Activated T-helper 1 cell treated with Interleukin-2 at 50 U/mL for 16 hours (primary cell): ENCODE results near the gene SHISA7.
"Not testable (repeated sequence)": the region's sequence is repeated elsewhere in the genome, so short reads cannot be mapped to it uniquely, and the experiment has no call there.

Source experiments
- DNase-seq: peaks from one replicate; pipeline ENCODE4 v3.0.0-alpha.2; 2020; ENCODE audit warnings: low read depth

SHISA7 gene

DNA sequence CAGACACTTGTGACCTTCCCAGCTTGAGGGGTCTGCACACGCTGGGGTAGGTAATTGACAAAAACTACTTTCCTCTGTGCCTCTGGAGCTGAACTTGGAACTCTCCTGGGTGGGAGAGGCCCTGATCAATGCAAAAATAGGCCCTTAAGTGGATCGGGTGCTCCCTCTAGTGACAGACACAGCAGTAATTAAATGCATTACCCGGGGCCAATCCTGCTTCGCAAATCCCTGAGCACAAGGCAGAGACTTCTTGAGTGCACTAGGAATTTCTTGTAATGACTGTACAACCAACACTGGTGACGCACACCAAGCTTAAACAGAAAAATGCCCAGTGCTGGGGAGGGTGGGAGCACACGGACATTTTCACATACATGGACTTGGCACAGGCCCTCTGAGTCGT lies 24.9 kb downstream of the SHISA7 start:
- DNase-seq: no peak

DNA sequence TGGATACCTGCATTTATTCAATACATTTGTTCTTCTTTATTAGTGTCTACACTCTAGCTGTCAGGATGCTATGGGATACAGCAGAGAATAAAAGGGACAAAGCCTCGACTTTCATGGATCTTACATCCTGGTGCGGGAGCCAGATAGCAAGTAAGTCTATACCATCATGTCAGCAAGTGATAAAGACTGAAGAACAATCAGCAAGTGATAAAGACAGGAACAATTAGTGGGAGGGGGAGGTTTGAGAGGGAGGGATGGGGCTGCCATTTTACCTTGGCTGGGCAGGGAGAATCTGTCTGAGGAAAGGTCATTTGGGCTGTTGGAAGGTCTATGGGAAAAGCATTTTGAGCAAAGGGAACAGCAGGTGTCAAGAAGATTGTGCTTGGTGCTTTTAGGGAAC lies 32.9 kb downstream of the SHISA7 start:
- no peak for DNase-seq

GRCh38 chr19:55409179-55409578 lies 33.9 kb downstream of the SHISA7 start:
- not testable (repeated sequence) for DNase-seq

DNA sequence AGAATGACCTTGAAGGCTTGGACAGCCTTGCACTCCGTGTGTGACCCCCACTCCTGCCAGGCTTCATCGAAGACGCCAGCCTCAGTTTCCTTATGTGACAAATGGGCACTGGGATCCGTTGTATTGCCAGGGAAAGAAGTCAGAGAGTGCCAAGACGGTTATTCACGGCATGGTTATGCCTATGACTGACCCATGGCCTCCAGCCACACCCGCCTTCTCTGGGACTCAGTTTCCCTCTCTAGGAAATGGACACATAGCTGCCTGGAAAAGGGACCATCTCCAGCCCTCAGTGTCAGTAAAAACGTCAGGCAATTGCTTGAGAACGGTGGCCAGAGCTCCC lies 34.6 kb downstream of the SHISA7 start:
- DNase-seq: no peak

DNA sequence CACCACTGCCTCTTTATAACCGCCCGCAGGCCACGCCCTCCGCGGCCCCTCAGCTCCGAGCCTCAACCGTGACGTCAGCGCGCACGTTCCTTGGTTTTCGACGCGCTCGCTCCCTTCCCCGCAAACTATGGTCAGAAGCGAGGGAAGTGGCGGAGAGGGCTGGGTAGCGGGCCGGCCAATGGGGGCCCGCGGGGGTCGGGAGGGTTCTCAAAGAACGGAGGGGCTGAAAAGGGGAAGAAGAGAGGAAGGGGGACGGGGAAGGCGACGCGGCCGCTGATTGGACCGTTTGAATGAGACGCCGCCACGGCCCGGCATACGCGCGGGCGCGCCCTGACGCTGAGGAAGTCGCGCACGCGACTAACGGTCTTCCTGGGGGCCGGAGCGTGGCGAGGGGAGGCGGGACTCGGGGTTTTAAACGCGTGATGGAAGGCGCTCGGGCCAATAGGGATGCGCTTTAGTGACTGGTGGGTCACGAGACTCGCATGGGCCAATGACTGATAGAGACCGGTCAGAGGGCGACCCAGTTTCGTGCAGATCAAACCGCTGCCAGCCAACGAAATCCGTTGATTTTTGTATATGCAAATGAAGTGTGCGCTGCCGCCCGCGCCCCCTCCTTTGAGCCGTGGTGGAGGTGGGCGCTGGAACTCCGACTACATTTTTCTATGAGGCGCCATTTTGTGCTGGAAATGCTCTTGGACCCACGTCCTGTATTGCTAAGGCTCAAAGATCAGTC lies 35.1 kb downstream of the SHISA7 start:
- DNase-seq: peak; percentile 93

GRCh38 chr19:55407550-55407799 lies 35.6 kb downstream of the SHISA7 start, which contains the start of gene UBE2S:
TSS of gene UBE2S (minus strand) at chr19:55407788. CDS start at chr19:55407589, 199 bp downstream.
- DNase-seq: not testable (repeated sequence)

DNA sequence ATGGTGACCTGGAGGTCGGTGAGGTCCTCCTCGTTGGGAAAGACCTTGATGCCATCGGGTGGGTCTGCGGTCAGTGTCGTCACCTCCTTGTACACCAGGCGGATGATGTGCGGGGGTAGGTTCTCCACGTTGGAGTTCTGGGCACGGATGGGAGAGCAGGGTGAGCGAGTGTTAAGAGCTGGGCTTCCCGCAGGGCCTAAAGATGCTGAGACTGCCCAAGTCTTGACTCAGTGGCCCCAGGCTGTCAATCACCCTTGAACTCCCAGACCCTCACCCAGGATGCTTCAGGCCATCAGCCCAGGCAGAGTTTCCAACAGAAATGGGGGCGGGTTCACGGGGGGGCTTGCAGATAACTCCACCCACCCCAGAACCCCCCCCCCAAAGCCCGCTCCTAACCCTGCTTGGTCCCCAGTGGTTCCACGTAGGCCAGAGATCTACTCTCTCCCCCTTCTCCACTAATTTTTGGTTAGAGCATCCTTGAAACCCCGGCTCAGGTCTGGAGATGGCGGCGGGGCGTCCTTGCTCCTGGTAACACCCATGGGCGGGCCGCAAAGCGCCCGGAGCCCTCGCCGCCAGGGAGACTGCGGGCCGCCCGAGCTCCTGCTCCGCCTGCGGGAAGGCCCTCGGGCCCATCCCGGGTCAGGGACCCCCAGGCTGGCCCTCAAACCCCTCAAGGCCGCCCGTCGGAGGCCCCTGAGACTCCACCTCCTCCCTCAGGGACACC lies 36.1 kb downstream of the SHISA7 start:
- no peak for DNase-seq

GRCh38 chr19:55406091-55406825 lies 36.8 kb downstream of the SHISA7 start:
- no peak for DNase-seq

- no peak for DNase-seq
Observed at GRCh38 chr19:55405638-55406037, 37.5 kb downstream of the SHISA7 start.

DNA sequence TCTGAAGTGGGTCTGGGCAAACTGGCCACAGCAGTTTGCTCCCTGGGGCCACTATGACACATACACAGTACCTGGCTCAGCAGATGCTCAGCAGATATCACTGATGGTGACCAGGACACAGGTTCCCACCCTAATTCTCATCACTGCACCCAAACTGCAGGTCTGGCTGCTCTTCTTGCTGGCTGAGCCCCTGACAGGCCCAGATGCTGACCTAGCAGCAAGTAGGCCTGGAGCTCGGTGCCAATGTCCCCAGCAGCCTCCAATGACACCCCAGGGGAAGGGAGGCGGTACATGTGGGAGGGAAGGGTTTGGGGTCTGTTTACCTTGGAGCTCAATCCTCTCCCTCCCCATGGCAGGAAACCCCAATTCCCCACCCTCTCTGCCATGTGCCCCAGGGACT lies 40.6 kb downstream of the SHISA7 start:
- DNase-seq: no peak

DNA sequence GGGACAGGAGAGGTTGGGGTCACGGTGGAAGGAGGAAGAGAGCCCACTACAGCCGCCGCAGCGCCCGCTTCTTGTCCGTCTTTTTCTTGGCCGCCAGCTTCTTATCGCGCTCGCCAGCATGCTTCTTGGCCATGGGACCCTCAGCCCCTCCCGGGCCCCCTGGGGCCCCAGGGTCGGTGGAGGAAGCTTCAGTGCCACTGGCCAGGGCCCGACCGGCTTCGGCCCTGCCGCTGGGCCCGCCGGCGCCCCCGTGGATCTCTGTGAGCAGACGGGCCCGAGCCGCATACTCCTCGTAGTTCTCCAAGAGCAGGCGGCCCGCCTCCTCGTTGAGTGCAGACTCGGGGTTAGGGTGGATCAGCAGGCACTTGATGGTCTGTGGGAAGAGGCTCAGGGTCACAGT lies 41.7 kb downstream of the SHISA7 start:
- not testable (repeated sequence) for DNase-seq

DNA sequence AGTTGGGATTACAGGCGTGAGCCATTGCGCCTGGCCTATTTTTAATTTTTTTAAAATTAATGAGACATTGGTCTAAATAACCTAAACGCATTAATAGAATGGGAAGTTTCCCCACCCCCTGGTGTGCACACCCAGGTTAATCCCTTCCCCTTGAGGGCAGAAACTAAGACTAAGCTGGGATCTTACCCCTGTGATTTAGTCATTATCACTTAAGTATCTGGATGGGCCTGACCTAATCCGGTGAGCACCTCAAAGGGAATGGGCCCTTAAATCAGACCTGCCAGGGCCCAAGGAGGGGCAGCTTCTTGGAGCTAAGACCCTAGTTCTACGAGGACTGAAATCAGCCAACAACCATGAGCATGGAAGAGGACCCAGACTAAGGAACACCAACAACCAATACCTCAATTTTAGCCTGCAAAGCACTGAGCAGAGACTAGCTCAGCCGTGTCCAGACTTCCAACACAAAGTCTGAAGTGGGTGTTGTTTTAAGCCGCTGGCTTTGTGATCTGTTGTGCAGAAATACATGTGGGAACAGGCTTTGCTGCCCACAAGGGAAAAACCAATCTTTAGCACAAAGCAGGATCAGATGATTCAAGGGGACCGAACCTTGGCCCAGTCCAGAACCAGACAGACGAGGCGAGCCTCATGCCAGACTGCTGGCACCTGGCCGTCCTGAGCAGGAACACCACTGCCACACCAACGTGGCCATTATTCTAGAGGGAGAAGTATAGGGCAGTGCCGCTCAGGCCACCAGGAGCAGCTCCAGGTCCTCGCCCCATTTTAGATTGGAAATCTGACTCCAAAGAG lies 42.6 kb downstream of the SHISA7 start:
- DNase-seq: no peak

- no peak for DNase-seq
Observed at GRCh38 chr19:55398200-55398925, 44.7 kb downstream of the SHISA7 start.

- no peak for DNase-seq
Observed at GRCh38 chr19:55392820-55393761, 50.0 kb downstream of the SHISA7 start.

GRCh38 chr19:55391702-55392615 lies 51.1 kb downstream of the SHISA7 start:
- no peak for DNase-seq

GRCh38 chr19:55391191-55391670 lies 51.9 kb downstream of the SHISA7 start:
- no peak for DNase-seq

GRCh38 chr19:55390461-55390880 lies 52.6 kb downstream of the SHISA7 start:
- no peak for DNase-seq

DNA sequence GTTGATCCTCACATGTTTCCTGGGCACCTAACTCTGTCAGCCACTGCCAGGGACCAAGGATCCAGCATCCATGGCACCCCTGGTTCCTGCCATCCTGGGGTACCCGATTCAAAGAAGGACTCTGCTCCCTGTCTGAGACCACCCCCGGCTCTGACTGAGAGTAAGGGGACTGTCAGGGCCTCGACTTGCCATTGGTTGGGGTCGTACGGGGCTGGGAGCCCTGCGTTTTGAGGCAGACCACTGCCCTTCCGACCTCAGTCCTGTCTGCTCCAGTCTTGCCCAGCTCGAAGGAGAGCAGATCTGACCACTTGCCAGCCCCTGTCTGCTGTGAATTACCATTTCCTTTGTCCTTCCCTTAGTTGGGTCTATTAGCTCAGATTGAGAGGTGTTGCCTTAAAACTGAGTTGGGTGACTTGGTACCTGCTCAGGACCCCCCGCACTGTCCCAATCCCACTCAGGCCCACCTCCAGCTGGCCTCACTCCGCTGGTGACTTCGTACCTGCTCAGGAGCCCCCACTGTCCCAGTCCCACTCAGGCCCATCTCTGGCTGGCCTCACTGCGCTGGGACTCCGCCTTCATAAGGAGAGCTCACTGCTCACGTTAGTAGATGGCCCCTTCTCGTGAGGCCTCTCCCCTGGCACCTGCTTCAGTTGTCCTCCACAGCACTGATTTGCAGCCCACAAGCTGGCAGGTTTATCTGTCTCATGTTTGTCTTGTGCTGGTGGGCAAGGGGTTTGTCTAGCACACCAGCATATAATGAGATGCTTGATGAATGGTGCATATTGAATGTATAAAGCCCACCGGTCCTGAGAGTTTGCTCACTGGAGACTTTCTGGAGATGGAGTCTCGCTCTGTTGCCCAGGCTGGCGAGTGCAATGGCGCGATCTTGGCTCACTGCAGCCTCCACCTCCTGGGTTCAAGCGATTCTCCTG lies 53.4 kb downstream of the SHISA7 start:
- no peak for DNase-seq
